Measurements from ENCODE around the gene LRP1B.

GRCh38 chr2:140270224-140270623 is 1860.6 kb downstream of the LRP1B start:
- TF ChIP-seq, protein P1, sequence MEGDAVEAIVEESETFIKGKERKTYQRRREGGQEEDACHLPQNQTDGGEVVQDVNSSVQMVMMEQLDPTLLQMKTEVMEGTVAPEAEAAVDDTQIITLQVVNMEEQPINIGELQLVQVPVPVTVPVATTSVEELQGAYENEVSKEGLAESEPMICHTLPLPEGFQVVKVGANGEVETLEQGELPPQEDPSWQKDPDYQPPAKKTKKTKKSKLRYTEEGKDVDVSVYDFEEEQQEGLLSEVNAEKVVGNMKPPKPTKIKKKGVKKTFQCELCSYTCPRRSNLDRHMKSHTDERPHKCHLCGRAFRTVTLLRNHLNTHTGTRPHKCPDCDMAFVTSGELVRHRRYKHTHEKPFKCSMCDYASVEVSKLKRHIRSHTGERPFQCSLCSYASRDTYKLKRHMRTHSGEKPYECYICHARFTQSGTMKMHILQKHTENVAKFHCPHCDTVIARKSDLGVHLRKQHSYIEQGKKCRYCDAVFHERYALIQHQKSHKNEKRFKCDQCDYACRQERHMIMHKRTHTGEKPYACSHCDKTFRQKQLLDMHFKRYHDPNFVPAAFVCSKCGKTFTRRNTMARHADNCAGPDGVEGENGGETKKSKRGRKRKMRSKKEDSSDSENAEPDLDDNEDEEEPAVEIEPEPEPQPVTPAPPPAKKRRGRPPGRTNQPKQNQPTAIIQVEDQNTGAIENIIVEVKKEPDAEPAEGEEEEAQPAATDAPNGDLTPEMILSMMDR (IDR thresholded peaks at IDR 0.05) = no peak
- TF ChIP-seq POLR2A (IDR thresholded peaks at IDR 0.05) = no peak
- no peak for TF ChIP-seq POLR2AphosphoS5 (IDR thresholded peaks at IDR 0.05; ENCODE audit: insufficient read depth in 1 of 2, low read depth in 1 of 2)

All from vagina (tissue), 2 donors.